SK-N-MC (cell line): ENCODE measurements around the gene PRKRA.

Experiments used
- EZH2 ChIP-seq: fragments of 200-600 bp; sonication (generic); IDR thresholded peaks from one replicate; pipeline ENCODE4 v1.6.1; 2017; ENCODE audit warnings: antibody characterized with exemption
- POLR2AphosphoS5 ChIP-seq: IDR thresholded peaks from 2 replicates; pipeline ENCODE4 v1.6.1; 2012; ENCODE audit warnings: mild to moderate bottlenecking, low read depth, low read length, borderline replicate concordance

DNA sequence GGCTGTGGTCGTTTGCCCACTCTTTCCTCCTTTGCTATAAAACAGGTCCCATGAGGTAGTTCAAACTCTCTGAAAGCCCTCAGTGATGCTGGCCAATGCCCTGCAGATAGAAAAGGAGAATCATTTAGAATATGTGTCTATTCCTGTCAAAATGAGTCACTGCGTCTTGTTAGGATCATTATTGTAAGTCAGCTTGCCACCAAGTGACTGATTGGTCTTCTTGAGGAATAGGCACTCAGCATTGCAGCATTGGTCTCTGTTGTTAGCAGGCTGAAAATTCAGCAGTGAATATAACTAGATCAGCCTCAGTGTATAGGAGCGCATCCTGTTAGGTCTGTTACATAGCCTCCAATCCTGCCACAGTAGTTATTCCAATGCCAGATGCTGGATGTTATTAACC lies 28.9 kb downstream of the PRKRA start:
- no peak for TF ChIP-seq POLR2AphosphoS5
- TF ChIP-seq EZH2: no peak
